NCI-H1092 (cell line): Measurements from ENCODE around the gene GPR87.

Source experiments
- DNase-seq: peaks from one replicate; lab custom pipeline; 2025; lab: John Stamatoyannopoulos, UW

GPR87 gene

GRCh38 chr3:151282921-151283320 lies 33.7 kb downstream of the GPR87 start:
- no peak for DNase-seq

- DNase-seq: no peak
These were observed 34.8 kb downstream of the GPR87 start for GRCh38 chr3:151281671-151282324.

GRCh38 chr3:151278230-151278629 lies 38.4 kb downstream of the GPR87 start, which contains the start of gene P2RY14:
TSS of gene P2RY14 (minus strand) at chr3:151278542. CDS start at chr3:151214316, 64,226 bp downstream.
- DNase-seq: no peak

DNA sequence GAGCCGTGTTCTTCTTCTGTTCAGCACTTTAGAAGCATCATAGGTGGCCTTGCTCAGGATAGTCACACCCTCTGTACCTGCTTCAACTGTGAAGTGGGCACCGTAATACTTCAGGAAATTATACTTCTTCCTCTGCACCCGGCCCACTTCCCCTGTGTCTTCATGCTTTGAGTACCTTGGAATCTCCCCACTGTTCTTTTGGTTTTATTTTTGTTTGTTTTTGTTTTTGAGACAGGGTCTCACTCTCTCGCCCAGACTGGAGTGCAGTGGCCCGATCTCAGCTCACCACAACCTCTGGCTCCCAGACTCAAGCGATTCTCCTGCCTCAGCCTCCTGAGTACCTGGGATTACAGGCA lies 40.0 kb downstream of the GPR87 start:
- DNase-seq: no peak

GRCh38 chr3:151276038-151276686 lies 40.5 kb downstream of the GPR87 start:
- no peak for DNase-seq

DNA sequence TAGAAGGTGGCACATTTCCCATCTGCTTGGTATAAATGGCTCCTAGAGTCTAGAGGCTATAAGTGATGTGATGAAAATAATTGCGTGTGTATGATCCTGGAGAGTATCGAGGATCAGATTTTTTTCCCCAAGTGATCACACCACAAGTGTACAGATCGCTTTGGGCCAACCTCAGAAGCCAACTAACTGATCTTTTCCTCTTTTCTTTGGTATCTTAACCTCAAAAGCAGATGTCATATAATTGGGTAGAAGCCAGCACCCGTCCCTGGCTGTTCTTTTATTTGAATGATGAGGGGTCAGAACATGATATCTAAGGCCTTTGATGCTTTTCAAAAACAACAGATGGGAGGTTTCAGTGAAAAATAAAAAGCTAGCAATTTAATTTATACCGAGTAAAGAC lies 41.5 kb downstream of the GPR87 start:
- no peak for DNase-seq

GRCh38 chr3:151269631-151270030 lies 47.0 kb downstream of the GPR87 start:
- DNase-seq: no peak

DNA sequence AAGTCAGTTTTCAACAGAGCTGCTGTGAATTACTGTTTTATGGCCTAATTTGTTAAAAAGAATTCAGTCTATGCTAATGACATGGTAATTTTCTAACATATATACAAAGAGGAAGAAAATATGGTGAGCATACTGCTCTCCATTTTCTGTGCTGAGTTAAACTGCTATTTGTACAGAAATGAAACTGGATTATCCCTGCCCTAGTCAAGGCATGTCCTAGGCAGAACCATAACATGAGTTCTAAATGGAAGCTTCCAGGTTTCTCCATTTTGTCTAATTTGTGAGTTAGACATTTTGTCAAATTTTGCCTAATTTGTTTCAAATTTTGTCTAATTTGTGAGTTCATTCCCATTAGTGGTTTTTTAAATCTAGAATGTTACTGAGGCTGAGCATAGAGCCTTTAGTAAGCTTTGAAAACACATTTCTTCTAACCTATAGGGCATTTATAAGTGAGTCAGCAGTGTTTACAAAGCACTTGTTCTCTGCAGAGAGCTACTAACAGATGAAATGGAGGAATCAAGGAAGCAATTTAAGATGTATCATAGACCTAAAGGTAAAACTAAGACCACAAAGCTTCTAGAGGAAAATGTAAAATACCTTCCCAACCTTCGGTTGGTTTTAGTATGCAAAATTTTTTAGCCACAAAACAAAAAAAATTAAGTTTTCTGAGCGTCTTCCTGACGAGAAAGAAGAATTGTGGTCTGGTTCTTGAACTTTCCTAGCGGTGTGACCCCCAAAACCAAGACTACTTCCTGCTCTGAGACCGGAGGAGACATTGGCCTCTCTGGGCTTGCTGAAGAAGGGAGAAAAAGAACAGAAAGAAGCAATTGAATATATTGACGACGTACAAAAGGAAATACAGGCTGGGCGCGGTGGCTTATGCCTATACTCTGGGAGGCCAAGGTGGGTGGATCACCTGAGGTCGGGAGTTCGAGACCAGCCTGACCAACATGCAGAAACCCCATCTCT lies 48.1 kb downstream of the GPR87 start:
- no peak for DNase-seq

DNA sequence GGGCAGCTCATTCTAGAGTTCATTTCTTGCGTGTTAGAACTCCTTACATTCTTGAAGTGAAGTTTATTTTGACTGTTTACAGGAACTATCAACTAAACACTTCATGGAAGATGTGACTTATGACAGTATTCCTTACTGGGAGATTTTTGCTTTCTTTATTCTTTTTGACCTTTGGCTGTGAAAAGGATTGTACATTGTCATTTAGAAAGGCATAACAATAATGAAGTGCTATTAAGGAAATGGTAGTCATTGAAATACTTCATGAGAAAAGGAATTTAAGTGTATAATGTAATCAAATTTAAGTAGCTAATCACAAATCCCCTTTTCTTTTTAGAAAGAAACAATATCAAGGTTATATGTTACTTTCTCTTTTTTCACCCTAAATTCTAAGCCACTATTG lies 49.6 kb downstream of the GPR87 start:
- no peak for DNase-seq

DNA sequence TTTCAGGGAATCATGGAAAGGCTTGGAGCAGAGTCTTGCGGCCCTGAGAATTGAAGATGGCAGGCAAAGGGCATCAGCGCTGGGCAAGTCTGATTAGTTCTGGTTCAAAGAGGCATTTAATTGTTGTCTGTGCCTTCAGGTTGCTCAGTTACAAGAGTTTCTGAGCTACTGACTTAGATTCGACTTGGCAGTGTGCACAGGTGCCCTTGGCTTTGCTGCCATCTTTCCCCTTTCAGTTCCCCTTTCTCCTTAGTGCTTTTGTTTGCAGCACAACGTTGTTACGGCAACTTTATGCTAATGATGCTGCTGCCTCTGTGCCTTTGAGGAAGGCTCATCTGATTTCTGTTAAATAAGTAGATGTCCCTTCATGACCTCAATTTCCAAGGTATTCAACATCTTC lies 50.8 kb downstream of the GPR87 start:
- DNase-seq: no peak

GRCh38 chr3:151265166-151265565 lies 51.5 kb downstream of the GPR87 start:
- DNase-seq: no peak

DNA sequence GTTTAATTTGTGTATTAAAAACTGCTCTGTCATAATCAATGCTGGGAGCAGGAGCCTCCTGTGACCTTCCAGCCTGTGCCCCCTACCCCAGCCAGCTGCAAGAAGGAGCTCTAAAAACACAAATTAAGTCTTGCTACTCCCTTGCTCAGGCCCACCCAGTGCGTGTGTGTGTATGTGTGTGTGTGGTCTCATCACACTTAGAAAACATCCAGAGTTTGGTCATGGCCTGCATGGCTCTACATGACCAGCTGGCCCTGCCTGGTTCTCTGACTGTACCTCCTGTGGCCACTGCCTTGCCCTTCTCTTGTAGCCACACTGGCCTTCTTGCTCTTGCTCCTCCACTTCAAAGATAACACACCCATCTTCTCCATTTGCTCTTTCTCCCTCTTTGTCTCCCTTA lies 52.0 kb downstream of the GPR87 start:
- no peak for DNase-seq

DNA sequence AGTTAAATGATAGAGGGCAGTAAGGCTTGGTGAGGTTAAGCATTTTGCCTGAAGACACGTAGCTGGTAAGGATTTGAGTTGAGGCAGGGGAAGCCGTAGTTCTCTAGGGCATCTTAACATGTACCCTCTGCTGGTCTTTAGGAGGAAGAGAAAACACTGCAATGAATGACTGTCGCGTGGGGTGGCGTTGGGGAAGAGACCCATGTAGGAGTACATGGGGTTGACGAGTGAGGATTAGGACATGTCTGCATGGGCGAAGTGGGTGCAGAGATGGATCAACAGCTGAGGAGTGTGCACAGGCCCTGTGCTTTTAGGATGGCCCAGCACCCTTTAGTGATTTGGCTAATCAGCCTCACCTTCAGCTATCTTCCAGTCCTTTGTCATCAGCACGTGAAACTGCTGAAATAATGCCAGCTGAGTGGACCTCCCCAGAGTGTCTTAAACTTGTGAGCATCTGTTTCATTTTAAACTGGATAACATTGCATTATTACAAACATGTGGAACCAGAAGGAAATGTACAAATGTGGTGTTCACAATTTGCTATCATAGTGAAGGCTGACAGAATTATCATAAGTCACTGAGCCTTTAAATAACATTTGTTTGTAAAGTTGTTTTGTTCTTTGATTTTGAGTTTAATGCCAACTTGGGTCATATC lies 53.6 kb downstream of the GPR87 start:
- DNase-seq: no peak

GRCh38 chr3:151259664-151260063 lies 57.0 kb downstream of the GPR87 start:
- no peak for DNase-seq

GRCh38 chr3:151256749-151257148 lies 59.9 kb downstream of the GPR87 start:
- DNase-seq: no peak

- peak; percentile 7 for DNase-seq
These were observed 67.8 kb downstream of the GPR87 start for GRCh38 chr3:151248772-151249337.
